GM21423 (cell line): Measurements from ENCODE around the gene MAN2B2.

Experiments
- ATAC-seq: cut with Tn5 transposase; IDR thresholded peaks from one replicate; pipeline ENCODE4 v1.9.1; 2021; ENCODE audit warnings: mild to moderate bottlenecking, moderate library complexity; ENCODE audit not compliant: unreplicated experiment

Gene MAN2B2

DNA sequence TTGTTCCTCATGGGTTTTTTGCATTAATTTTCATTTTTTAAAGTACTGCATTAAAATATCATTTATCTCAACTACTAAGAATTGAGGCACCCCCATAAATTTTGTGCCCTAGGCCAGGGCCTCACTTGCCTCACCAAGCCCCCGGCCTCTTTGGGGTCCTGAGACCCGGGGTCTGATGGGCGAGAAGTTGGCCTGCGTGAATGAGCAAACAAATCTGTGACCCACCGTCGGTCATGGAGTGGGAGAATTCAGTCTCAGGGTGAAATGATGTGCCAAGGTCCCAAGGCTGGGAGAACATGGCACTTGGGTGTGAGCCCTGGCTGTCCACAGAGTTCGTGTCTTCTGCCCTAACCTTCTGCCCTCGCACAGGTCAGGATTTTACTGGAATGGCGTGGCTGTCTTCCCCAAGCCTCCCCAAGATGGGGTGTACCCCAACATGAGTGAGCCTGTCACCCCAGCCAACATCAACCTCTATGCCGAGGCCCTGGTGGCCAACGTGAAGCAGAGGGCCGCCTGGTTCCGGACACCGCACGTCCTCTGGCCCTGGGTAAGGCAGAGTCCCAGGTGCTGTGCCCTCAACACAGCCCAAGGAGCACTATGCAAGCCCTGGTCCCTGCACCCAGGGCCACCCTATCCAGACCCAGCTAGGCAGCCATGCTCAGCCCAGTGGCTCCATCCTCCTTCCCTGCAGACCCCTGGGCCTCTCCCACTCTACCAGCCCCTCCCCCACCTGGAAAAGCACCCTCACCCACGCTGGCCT is 18.0 kb downstream of the MAN2B2 start:
- ATAC-seq, result no peak

DNA sequence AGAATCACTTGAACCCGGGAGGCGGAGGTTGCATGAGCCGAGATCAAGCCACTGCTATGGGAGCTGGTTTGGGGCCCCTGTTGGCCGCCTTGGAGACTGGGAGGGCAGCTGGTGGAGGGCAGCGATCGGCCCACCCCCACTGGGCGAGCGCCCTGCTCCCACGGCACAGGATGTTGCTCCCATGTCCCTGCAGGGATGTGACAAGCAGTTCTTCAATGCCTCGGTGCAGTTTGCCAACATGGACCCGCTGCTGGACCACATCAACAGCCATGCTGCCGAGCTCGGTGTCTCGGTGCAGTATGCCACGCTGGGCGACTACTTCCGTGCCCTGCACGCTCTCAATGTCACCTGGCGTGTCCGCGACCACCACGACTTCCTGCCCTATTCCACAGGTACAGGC is 19.4 kb downstream of the MAN2B2 start:
- no peak for ATAC-seq

DNA sequence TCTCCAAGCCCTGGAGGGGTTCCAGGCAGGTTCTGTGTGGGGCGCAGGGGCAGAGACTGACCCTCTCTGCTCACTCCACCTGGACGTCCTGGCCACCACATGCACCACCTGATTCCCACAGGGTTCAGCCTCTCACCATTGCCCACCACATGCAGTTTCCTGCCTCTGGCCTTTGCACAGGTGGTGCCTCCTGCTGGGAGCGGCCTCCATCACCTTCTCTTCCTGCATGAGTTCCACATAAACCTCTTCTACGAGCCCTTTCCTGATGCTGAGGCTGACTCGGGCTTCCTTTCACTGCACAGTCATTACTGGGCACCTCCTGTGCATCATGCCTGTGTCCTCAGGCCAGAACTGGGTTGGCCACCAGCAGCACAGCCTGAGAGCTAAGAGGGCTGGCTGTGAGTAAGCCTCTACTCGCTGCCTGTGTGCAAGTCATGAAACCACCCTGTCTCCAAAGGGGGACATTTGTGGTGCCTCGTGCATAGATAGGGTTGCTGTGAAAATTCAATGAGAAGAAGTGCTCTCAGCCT is 19.9 kb downstream of the MAN2B2 start:
- no peak for ATAC-seq

DNA sequence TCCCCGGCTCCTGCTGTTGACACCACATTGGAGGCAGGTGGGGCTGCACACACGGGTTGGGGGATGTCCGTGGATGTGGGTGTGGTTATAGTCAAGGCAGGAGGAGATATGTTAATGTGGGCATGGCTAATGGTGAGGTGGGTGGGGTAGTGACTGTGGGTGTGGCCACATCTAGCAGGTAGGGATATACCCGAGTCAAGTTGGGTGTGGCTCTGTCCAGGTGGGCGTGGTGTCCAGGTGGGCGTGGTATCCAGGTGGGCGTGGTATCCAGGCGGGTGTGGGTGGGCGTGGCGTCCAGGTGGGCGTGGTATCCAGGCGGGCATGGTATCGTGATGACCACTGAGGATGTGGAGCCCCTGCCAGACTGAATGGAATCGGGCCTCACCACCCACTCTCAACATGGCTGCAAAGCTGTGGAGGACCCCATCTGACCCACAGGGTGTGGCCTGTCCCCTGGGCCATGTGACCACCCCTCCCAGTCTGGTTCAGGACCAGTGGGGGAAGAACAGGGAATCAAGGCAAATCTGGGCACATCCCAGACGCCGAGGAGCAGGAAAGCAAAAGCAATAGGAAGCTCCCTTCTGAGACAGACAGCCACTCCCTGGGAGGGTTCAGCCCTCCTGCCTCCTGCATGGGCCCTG is 21.0 kb downstream of the MAN2B2 start:
- ATAC-seq, result no peak

DNA sequence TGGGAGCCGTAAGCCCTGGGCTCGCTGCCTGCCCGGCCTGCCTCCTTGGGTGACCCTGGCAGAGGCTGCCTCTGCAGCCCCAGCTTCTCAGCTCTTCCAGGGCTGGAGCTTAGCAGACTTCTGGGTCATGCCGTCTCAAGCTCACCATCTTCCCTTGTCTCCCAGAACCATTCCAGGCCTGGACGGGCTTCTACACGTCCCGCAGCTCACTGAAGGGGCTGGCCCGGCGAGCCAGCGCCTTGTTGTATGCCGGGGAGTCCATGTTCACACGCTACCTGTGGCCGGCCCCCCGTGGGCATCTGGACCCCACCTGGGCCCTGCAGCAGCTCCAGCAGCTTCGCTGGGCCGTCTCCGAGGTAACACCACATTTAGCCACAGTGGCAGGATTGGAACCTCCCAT is 22.0 kb downstream of the MAN2B2 start:
- ATAC-seq, result no peak

DNA sequence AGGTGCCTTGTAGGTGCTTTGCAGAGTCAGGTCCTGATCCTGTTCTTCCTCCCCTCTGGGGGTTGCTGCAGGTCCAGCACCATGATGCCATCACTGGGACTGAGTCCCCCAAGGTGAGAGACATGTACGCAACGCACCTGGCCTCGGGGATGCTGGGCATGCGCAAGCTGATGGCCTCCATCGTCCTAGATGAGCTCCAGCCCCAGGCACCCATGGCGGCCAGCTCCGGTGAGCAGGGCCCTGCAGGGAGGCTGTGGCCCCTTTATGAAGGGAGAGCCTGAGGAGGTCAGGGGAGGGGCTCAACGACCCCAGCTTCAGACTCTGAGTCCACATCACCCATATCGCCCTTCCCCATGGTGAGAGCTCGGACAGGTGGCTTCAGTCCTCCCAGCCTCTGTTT is 23.1 kb downstream of the MAN2B2 start:
- ATAC-seq, result no peak

DNA sequence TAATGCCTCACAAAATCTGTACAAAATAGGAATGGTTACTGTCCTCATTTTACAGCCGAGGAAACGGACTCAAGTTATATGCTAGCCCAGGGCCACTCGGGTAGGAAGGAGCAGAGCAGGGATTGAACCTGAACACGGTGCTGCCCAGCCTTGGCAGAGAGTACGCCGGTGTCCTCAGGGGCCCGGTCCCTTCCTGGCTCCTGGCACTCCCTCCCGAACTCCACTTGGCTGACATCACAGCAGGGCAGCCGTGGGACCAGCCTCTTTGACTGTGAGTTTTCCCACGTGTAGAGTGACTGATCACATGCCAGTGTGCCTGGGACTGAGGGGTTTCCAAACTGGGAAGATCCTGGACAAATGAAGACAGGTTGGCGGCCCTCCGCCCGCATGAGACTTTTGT is 23.7 kb downstream of the MAN2B2 start:
- no peak for ATAC-seq

DNA sequence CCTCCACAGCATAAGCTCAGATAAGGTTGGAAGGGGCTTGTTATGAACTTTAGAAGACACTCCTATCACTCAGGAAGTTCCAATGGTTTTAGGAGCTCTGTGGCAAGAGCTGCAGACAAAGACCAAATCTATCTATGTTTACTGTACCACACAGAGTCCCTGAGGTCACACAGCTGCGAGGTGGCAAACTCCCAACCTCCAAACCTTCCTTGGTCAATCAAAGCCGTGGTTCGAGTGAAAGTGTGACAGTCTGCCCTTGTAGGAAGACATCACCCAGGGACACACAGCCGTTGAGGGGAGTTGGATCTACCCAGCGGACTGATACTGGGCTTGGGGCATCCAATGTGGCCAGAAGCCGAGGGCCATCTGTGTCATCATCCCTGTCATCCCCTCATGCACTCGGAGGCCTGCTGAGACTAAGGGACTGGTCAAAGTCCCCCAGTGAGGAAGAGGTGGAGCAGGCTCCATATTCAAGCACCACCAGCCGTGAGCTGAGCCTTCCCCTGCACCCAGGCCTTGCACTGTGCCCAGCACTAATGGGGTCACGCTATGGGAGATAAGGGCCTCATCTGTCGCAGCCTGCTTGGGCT is 26.8 kb downstream of the MAN2B2 start:
- ATAC-seq, result no peak

DNA sequence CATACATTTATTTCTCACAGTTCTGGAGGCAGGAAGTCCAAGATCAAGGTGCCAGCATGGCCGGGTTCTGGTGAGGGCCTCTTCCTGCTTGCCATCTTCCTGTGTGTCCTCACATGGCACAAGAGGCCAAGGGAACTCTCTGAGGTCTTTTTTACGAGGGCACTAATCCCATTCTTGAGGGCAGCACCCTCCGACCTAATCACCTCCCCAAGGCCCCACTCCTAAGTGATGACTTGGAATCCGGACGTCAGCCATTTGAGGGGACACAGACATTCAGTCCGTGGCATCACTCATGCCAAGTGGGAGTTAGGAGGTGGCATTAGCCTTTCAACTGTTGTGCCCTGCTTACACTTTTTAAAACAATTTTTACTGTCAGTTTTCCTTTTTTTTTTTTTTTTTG is 27.3 kb downstream of the MAN2B2 start:
- no peak for ATAC-seq

DNA sequence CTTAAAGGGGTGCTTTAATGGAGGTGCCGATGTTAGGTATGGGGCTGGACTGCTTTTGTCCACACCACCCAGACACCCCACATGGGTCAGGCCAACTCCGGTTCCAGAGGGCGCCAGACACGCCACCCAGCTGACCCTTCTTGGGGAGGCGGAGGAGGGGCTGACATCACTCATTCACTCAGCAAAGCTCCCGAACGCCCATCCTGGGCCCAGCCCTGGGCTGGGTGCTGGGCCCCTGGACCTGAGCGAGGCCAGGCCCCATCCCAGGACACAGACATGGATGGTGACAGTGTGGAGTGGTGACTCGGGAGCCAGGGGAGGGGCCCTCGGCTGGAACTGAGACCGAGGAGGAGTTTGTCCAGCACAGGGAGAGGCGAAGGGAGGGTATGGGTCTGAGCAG is 28.1 kb downstream of the MAN2B2 start:
- ATAC-seq, result no peak

DNA sequence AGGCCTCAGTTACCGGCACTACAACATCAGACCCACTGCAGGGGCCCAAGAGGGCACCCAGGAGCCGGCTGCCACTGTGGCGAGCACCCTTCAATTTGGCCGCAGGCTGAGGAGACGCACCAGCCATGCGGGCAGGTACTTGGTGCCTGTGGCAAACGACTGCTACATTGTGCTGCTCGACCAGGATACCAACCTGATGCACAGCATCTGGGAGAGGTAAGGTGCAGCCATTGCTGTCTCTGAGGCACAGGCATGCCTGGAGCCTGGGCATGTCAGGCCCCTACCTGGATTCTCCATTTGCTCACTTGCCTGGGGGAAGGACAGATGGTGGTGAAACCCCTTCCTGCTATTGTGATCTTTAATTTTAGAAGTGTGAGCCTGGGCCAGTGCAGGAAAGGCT is 30.1 kb downstream of the MAN2B2 start:
- no peak for ATAC-seq

DNA sequence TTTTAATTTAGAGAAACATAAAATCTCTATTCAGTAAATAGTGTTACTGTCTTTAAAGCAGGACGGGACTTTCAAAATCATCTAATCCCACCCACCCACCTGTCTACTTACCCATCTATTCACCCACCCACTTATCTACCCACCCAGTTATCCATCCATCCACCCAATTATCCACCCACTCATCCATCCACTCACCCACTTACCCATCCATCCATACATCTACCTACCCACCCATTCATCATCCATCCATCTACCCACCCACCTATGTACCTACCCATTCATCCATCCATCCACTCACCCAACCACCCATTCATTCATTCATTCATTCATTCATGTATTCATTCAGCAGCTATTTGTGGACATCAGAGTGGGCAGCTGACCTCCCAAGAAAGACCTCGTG is 30.6 kb downstream of the MAN2B2 start:
- no peak for ATAC-seq

DNA sequence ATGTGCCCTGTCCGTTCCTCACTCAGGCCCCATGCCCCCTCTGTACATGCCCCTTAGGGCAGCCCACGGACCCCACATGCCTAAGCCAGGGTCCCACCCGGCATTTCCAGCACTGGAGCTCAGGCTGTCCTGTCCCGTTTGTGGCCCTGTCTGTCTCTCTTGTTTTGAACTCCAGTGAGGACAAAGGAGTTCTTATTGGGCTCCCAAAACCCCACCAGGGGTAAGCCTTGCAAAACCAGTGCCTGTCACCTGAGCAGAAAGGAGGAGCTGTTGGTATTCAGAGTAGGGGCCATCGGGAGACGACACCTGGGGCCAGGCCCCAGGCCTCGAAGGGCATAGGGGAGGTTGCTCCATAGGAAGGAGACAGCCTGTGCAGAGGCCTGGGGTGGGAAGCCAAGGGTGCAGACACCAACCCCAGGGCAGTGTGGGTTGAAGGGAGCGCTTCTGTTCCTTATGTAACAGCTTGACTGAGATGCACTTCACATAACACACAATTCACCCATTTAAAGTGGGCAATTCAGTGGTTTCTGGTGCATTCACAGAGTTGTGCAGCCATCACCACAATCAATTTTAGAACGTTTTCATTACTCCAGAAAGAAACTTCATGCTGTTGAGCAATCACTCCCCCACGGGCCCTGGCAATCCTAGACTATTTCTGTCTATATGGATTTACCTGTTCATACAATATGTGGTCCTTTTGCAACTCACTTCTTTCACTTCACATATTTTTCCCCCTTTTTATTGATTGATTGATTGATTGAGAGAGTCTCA is 31.7 kb downstream of the MAN2B2 start:
- ATAC-seq, result no peak

DNA sequence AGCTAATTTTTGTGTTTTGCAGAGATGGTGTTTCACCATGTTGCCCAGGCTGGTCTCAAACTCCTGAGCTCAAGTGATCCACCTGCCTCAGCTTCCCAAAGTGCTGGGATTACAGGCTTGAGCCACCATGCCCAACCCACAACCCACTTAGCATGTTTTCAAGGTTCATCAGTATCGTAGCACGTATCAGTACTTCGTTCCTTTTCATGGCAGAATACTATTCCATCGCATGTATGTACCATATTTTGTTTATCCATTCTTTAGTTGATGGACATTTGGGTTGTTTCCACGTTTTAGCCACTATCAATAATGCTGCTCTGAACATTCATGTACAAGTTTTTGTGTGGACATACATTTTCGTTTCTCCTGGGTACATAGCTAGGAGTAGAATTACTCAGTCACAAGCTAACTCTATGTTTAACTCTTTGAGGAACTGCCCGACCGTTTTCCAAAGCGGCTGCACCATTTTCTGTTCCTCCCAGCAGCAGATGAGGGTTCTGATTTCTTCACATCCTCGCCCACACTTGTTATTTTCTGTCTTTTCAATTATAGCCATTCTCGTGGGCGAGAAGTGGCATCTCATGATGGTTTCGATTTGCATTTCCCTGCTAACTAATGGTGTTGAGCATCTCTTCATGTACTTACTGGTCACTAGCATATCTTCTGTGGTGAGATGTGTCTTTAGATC is 32.5 kb downstream of the MAN2B2 start:
- no peak for ATAC-seq

DNA sequence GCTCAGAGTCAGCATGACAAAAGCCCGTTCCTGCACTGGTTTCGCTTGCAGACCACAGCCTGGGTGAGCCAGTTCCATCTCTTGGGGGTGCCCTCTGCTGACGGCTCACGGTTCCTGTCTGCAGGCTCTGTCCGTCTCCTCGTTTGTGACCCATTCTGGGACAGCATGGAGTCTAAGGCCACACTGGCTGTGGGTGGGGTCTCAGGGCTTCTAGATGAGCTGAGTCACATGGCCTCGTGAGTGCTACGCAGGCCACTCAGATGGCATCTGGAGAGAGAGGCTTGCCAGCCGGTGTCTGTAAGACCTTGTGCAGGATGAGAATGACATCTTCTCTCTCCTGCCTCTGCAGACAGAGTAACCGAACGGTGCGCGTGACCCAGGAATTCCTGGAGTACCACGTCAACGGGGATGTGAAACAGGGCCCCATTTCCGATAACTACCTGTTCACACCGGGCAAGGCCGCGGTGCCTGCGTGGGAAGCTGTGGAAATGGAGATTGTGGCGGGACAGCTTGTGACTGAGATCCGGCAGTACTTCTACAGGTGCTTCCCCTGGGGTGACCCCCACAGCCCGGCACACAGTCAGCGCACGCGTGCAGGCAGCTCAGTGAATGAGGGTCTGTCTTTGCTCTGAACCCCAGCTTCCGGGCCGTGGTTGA is 33.9 kb downstream of the MAN2B2 start:
- ATAC-seq, result no peak

DNA sequence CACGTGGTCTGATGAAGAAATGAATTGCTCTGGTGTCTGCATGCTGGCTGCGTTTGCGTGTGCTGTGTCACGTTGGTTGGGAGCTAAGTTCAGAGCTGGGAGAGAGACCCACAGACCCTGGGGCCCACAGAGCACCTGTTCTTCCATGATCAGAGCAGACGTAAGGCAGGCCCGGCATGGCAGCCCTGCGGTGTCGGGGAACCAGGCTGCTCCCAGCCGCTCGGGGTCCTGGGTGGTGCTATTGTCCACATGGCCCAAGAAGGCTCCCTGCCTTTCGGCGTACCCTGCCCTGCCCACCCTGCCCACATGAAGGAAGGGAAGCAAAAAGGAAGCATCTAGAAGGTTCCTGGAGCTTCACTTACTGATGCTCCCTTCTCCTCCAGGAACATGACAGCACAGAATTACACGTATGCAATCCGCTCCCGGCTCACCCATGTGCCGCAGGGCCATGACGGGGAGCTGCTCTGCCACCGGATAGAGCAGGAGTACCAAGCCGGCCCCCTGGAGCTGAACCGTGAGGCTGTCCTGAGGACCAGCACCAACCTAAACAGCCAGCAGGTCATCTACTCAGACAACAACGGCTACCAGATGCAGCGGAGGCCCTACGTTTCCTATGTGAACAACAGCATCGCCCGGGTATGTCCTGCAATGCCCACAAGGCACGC is 34.6 kb downstream of the MAN2B2 start:
- no peak for ATAC-seq

DNA sequence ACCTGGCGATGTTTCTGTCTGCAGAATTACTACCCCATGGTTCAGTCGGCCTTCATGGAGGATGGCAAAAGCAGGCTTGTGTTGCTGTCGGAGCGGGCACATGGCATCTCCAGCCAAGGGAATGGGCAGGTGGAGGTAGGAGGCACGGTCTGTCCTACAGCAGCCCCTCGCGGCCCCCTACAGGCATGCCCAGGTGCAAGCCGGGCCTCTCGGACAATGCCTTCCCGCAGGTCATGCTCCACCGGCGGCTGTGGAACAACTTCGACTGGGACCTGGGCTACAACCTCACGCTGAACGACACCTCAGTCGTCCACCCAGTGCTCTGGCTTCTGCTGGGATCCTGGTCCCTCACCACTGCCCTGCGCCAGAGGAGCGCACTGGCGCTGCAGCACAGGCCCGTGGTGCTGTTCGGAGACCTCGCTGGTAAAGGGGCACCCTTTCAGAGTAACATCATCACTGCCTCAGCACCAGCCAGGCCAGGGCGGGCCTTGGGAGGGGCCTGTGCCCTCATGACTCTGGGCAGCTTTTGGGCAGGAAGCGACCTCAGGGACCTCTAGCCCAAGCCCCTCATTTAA is 36.0 kb downstream of the MAN2B2 start:
- ATAC-seq, result no peak

DNA sequence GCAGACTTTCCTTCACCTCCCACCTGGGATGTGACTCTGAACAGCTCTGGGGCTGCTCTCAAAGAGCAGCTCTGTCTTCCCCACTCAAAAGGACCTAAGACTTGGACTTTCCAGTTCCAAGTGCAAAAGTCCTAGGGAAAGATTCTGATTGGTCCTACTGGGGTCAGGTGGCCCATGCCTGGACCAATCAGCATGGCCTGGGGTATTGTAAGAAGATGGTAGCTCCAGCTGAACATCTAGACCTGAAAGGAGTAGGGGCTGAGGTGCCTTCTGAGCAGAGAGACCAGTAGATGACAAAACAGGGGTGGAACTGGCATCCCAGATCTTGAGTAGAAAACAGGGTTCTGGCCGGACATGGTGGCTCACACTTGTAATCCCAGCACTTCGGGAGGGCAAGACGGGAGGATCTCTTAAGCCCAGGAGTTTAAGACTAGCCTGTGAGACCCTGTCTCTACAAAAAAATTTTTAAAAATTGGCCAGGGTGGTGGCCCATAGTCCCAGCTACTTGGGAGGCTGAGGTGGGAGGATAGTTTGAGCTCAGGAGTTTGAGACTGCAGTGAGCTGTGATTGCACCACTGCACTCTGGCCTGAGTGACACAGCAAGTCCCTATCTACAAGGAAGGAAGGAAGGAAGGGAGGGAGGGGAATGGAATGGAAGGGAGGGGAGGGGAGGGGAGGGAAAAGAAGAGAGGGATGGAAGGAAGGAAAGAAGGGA is 38.1 kb downstream of the MAN2B2 start:
- no peak for ATAC-seq
